ENCODE data around the gene NEU1. TPM values are rescaled to one million over a fixed set of nuclear protein-coding genes. Genes with fewer than 3 reads are reported as not detected.
"Not testable (repeated sequence)": the region's sequence is repeated elsewhere in the genome, so short reads cannot be mapped to it uniquely, and the experiment has no call there.

Gene NEU1
- total RNA-seq, 1 experiment from 2014 or later = 38.1 TPM

DNA sequence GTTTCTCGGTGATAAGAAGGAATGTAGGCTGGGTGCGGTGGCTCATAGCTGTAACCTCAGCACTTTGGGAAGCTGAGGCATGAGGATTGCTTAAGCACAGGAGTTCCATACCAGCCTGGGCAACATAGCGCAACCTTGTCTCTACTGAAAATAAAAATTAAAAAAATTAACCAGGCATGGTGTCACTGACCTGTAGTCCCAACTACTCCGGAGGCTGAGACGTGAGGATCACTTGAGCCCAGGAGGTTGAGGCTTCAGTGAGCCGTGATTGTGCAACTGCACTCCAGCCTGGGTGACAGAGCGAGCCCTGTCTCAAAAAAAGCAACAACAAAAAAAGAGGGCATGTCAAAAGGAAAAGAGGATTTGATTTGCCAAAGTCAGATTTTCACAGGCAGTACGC is 3.9 kb downstream of the NEU1 start:
- Histone ChIP-seq H3K36me3 (peaks cover 12% of the 10 kb centered on the region; the same call in 1 of the 2 replicates), H3K4me1 (replicated peaks) (peaks cover 12% of the 10 kb centered on the region), H3K27ac (no peak overlapping the region), H3K9me3 (replicated peaks) (no peaks in the 10 kb centered on the region), H3K27me3 (replicated peaks) (no peaks in the 10 kb centered on the region), H3K4me3 (no peak overlapping the region)
- no peak for DNase-seq (ENCODE audit: low read depth in 1 of 2, low spot score in 2 of 2)

DNA sequence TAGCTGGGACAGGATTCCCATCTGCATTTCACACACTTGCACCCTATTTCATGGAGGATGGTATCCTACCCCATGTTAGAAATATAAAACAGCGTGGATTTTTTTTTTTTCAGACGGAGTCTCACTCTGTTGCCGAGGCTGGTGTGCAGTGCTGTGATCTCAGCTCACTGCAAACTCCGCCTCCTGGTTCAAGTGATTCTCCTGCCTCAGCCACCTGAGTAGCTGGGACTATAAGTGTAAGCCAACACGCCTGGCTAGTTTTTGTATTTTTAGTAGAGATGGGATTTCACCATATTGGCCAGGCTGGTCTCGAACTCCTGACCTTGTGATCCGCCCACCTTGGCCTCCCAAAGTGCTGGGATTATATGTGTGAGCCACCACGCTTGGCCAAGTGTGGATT is 4.8 kb downstream of the NEU1 start:
- H3K36me3 ChIP-seq = peaks cover 12% of the 10 kb centered on the region; the same call in 1 of the 2 replicates
- H3K9me3 ChIP-seq (replicated peaks); DNase-seq (ENCODE audit: low read depth in 1 of 2, low spot score in 2 of 2); H3K27ac ChIP-seq; H3K4me3 ChIP-seq; H3K27me3 ChIP-seq (replicated peaks); H3K4me1 ChIP-seq (replicated peaks): not testable (repeated sequence)

- H3K27ac ChIP-seq; H3K36me3 ChIP-seq; H3K27me3 ChIP-seq (replicated peaks); H3K4me3 ChIP-seq; H3K9me3 ChIP-seq (replicated peaks); DNase-seq (ENCODE audit: low read depth in 1 of 2, low spot score in 2 of 2); H3K4me1 ChIP-seq (replicated peaks): not testable (repeated sequence)
Measured at GRCh38 chr6:31851980-31852718, 10.5 kb downstream of the NEU1 start.

GRCh38 chr6:31851485-31851832 is 11.2 kb downstream of the NEU1 start:
- no peak for DNase-seq (ENCODE audit: low read depth in 1 of 2, low spot score in 2 of 2)

DNA sequence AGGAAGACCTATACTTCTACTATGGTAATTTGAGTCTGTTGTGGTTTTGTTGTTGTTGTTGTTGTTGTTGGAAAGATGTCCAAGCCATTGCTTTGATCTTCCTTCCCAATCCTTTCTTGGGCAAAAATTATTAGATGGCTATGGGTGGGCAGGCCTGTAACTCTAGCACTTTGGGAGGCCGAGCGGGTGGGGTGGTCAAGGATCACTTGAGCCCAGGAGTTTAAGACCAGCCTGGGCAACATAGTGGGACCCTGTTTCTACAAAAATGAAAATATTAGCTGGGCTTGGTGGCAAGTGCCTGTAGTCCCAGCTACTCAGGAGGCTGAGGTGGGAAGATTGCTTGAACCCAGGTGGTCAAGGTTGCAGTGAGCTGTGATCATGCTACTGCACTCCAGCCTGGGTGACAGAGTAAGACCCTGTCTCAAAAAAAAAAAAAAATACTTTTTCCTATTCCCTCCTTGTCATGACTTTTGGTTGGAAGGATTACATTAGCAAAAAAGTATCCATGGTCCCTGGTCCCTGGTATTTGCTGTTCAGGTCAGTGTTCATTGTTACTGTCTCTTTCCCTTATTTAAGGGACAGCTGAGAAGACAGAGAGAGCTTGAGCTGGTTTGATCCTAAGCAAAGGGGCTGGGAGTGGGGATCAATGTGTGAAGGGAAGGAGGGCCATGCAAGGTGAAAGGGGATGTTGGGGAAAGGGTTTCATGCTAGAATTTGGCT is 11.7 kb downstream of the NEU1 start:
- H3K4me1 ChIP-seq (replicated peaks) = no peaks in the 10 kb centered on the region
- no peaks in the 10 kb centered on the region for H3K27me3 ChIP-seq (replicated peaks)
- no peaks in the 10 kb centered on the region for H3K36me3 ChIP-seq
- H3K9me3 ChIP-seq (replicated peaks) = no peaks in the 10 kb centered on the region
- H3K27ac ChIP-seq = no peak overlapping the region
- no peak overlapping the region for H3K4me3 ChIP-seq
- no peak for DNase-seq (ENCODE audit: low read depth in 1 of 2, low spot score in 2 of 2)

More at GRCh38 chr6:31851485-31851832, 11.2 kb downstream of the NEU1 start:
- Histone ChIP-seq H3K27ac (no peak overlapping the region), H3K4me1 (replicated peaks) (no peaks in the 10 kb centered on the region), H3K4me3 (no peak overlapping the region), H3K9me3 (replicated peaks) (no peaks in the 10 kb centered on the region), H3K36me3 (no peaks in the 10 kb centered on the region), H3K27me3 (replicated peaks) (no peaks in the 10 kb centered on the region)

DNA sequence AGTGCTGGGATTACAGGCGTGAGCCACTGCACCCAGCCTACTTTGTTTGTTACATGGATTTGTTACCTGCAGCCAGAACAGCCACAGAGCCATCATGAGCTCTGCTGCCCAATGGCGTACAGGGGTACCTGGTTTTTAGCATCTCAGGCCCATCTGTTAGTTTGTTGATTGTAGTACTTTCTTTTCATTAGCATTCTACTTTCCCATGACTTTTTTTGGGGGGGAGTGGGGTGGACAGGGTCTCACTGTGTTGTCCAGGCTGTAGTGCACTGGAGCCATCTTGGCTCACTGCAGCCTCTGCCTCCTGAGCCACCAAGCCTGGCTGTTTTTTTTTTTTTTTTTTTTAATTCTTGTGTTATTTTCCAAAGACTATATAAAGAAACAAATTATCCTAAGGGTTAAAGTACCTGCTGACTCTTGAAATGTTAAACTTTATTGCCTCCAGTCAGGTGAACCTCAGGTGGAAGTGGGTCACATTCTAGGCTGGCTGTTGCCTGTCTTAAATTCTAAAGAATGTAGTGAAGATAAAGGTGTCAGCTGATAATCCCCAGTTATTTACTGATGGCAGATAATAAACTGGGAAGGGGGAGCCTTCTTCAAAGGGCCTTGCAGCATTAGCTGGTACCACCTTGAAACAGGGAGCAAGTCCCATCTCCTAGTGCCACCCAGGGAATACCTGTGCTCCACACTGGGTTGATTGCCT is 15.2 kb downstream of the NEU1 start:
- H3K4me3 ChIP-seq = no peak overlapping the region
- no peaks in the 10 kb centered on the region for H3K9me3 ChIP-seq (replicated peaks)
- no peak for DNase-seq (ENCODE audit: low read depth in 1 of 2, low spot score in 2 of 2)
- no peak overlapping the region for H3K27ac ChIP-seq
- H3K36me3 ChIP-seq = no peaks in the 10 kb centered on the region
- H3K4me1 ChIP-seq (replicated peaks) = no peaks in the 10 kb centered on the region
- no peaks in the 10 kb centered on the region for H3K27me3 ChIP-seq (replicated peaks)

DNA sequence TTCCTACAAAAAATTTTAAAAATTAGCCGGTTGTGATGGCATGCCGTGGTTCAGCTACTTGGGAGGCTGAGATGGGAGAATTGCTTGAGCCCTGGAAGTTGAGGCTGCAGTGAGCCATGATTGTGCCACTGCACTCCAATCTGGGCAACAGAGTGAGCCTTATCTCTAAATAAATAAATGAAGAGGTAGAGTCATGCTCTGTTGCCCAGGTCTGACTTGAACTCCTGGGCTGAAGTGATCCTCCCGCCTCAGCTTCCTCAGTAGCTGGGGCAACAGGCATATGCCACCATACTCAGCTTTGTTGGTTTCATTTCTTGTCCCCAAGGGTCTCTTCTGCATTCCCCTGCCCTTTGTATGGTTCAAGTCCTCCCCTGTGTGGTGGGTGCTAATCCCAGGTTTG is 18.1 kb downstream of the NEU1 start:
- no peak overlapping the region for H3K4me3 ChIP-seq
- H3K27ac ChIP-seq = no peak overlapping the region
- no peaks in the 10 kb centered on the region for H3K27me3 ChIP-seq (replicated peaks)
- H3K4me1 ChIP-seq (replicated peaks) = no peaks in the 10 kb centered on the region; the same call in 1 of the 2 replicates
- H3K36me3 ChIP-seq = peaks cover 25% of the 10 kb centered on the region
- H3K9me3 ChIP-seq (replicated peaks) = no peaks in the 10 kb centered on the region
- DNase-seq (ENCODE audit: low read depth in 1 of 2, low spot score in 2 of 2) = no peak

- Histone ChIP-seq H3K27me3 (replicated peaks) (no peaks in the 10 kb centered on the region), H3K4me3 (no peak overlapping the region), H3K4me1 (replicated peaks) (peaks cover 17% of the 10 kb centered on the region), H3K9me3 (replicated peaks) (no peaks in the 10 kb centered on the region), H3K36me3 (peaks cover 50% of the 10 kb centered on the region), H3K27ac (no peak overlapping the region)
- no peak for DNase-seq (ENCODE audit: low read depth in 1 of 2, low spot score in 2 of 2)
Measured at GRCh38 chr6:31842053-31842452, 20.6 kb downstream of the NEU1 start.

DNA sequence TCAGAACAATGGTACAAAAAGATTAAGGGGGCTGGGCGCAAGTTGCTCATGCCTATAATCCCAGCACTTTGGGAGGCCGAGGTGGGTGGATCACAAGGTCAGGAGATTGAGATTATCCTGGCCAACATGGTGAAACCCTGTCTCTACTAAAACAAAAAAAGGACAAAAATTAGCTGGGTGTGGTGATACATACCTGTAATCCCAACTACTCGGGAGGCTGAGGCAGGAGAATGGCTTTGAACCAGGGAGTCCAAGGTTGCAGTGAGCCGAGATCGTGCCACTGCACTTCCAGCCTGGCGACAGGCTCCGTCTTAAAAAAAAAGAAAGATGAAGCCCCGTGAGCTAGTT is 22.9 kb downstream of the NEU1 start:
- not testable (repeated sequence) for H3K27ac ChIP-seq; H3K27me3 ChIP-seq (replicated peaks); H3K9me3 ChIP-seq (replicated peaks); H3K4me3 ChIP-seq; DNase-seq (ENCODE audit: low read depth in 1 of 2, low spot score in 2 of 2)
- Histone ChIP-seq H3K36me3 (peaks cover 73% of the 10 kb centered on the region), H3K4me1 (replicated peaks) (peaks cover 29% of the 10 kb centered on the region)

- DNase-seq (ENCODE audit: low read depth in 1 of 2, low spot score in 2 of 2) = no peak
- peaks cover 73% of the 10 kb centered on the region for H3K36me3 ChIP-seq
- no peaks in the 10 kb centered on the region for H3K27me3 ChIP-seq (replicated peaks)
- peaks cover 33% of the 10 kb centered on the region for H3K4me1 ChIP-seq (replicated peaks)
- H3K9me3 ChIP-seq (replicated peaks) = no peaks in the 10 kb centered on the region
- H3K4me3 ChIP-seq = no peak overlapping the region
- no peak overlapping the region for H3K27ac ChIP-seq
Measured at GRCh38 chr6:31838968-31839367, 23.7 kb downstream of the NEU1 start.

GRCh38 chr6:31838114-31838553 is 24.5 kb downstream of the NEU1 start:
- Histone ChIP-seq H3K4me1 (replicated peaks) (peaks cover 34% of the 10 kb centered on the region), H3K36me3 (peaks cover 73% of the 10 kb centered on the region), H3K4me3 (peak overlapping the region; percentile 74)
- not testable (repeated sequence) for H3K27ac ChIP-seq; DNase-seq (ENCODE audit: low read depth in 1 of 2, low spot score in 2 of 2); H3K9me3 ChIP-seq (replicated peaks); H3K27me3 ChIP-seq (replicated peaks)

- Histone ChIP-seq H3K27ac (peak overlapping the region; percentile 1; the same call in 1 of the 2 replicates), H3K4me3 (peak overlapping the region; percentile 74), H3K4me1 (replicated peaks) (peaks cover 34% of the 10 kb centered on the region), H3K9me3 (replicated peaks) (no peaks in the 10 kb centered on the region), H3K27me3 (replicated peaks) (no peaks in the 10 kb centered on the region), H3K36me3 (peaks cover 73% of the 10 kb centered on the region)
- DNase-seq (ENCODE audit: low read depth in 1 of 2, low spot score in 2 of 2) = no peak
Measured at GRCh38 chr6:31837369-31838113, 25.1 kb downstream of the NEU1 start.

DNA sequence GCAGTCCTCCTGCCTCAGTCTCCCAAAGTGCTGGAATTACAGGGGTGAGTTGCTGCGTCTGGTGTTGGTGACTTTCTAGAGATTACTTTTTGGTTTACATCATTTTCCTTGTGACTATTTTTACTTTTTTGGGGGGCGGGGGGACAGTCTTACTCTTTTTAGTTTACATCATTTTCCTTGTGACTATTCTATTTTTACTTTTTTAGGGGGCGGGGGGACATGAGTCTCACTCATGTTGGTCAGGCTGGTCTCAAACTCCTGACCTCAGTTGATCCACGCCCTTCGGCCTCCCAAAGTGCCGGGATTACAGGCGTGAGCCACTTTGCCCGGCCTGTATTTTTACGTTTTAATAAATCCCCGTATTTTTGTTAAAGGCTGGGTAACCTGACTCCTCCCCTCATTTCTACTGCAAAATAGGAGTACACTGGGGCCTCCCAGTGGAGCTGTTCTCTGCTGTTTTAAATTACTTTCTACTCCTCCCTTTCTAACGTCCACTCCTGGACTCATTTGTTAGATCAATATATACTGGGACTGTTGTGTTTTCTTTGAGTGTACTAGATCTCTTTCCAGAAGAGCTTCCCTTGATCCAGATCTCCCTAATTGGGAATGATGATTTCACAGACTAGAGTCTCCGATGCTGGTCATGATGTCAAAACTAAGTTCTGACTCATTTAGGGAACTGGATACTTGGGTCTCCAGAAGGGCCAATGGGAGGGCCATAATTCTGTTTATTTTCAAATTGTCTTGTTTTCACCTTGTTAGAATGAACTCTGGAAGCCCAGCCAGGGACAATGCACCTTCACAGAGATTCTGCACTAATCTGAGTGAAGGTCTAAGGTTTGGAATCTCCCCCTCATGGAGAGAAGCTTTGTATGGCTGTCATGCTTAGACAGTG is 25.9 kb downstream of the NEU1 start:
- H3K36me3 ChIP-seq = peaks cover 70% of the 10 kb centered on the region

More for the DNA sequence above, 25.9 kb downstream of the NEU1 start:
- H3K27ac ChIP-seq = peak overlapping the region; percentile 21; the same call in 1 of the 2 replicates
- peak overlapping the region; percentile 74 for H3K4me3 ChIP-seq
- H3K27me3 ChIP-seq (replicated peaks) = no peaks in the 10 kb centered on the region
- peak in 1 of 2 experiments; percentile 38 for DNase-seq (ENCODE audit: low read depth in 1 of 2, low spot score in 2 of 2)
- no peaks in the 10 kb centered on the region for H3K9me3 ChIP-seq (replicated peaks)
- H3K4me1 ChIP-seq (replicated peaks) = peaks cover 34% of the 10 kb centered on the region
